ENCODE results near the gene BTBD7. TPM values are rescaled to one million over a fixed set of nuclear protein-coding genes. Genes with fewer than 3 reads are reported as not detected.

The BTBD7 gene
- polyA plus RNA-seq, 1 donor from 2014 or later, result 16.1 TPM

Other genes with a start within 250 kb of the BTBD7 start
- 43.1 TPM for gene ITPK1, start 217.1 kb downstream of the BTBD7 start, polyA plus RNA-seq
- gene MOAP1, start 148.1 kb downstream of the BTBD7 start, polyA plus RNA-seq, result 53.8 TPM
- 28.8 TPM for gene LYSET, start 147.7 kb downstream of the BTBD7 start, polyA plus RNA-seq
- gene GON7, start 126.0 kb downstream of the BTBD7 start, polyA plus RNA-seq, result 31.5 TPM
- 39.2 TPM for gene UBR7, start 125.8 kb downstream of the BTBD7 start, polyA plus RNA-seq
- not detected for gene COX8C, start 14.1 kb upstream of the BTBD7 start, polyA plus RNA-seq
- not detected for gene UNC79, start 97.9 kb upstream of the BTBD7 start, polyA plus RNA-seq